Right atrium auricular region (tissue), 2 donors: ENCODE data around the gene POLR1E. TPM values are rescaled to one million over a fixed set of nuclear protein-coding genes. Genes with fewer than 3 reads are reported as not detected.

Experiments used
- DNase-seq: peaks from one replicate; pipeline ENCODE4 v3.0.0-alpha.2; 2019; ENCODE audit warnings: low spot score
- H3K27ac ChIP-seq, 2 donors: fragments of 200-600 bp; sonication (generic); 1 replicate in 1 of 2; 2 replicates in 1 of 2; pipeline ENCODE4 v1.5.1; 2016 to 2019
- H3K27me3 ChIP-seq, 2 donors: fragments of 200-600 bp; sonication (generic); one replicate each; pipeline versions ENCODE4 v1.5.1 to v1.6.0; 2017 to 2019
- H3K36me3 ChIP-seq: fragments of 200-600 bp; sonication (generic); one replicate; pipeline ENCODE4 v1.5.1; 2016
- H3K4me1 ChIP-seq, 2 donors: fragments of 200-600 bp; sonication (generic); one replicate each; pipeline versions ENCODE4 v1.5.1 to v1.6.0; 2017 to 2019
- H3K4me3 ChIP-seq, 2 donors: fragments of 200-600 bp; sonication (generic); 1 replicate in 1 of 2; 2 replicates in 1 of 2; pipeline ENCODE4 v1.5.1; 2017 to 2019; ENCODE audit warnings: mild to moderate bottlenecking in 1 of 2, moderate library complexity in 1 of 2
- H3K9me3 ChIP-seq, 2 donors: fragments of 200-600 bp; sonication (generic); one replicate each; pipeline ENCODE4 v1.5.1; 2019
- CTCF ChIP-seq, 2 donors: fragments of 200-600 bp; sonication (generic); IDR thresholded peaks; one replicate each; pipeline ENCODE4 v1.5.1; 2019; ENCODE audit warnings: antibody characterized with exemption in 2 of 2
- total RNA-seq, 2 donors: library from RNA; depleted of rRNA; stranded (reverse); fragments of >200 nt; gene quantifications; one replicate each; pipeline ENCODE4 v1.1.0, GENCODE V29; 2016

The POLR1E gene
- total RNA-seq, 2 donors from 2014 or later, result 9.6 to 13.3 TPM

- H3K27me3 ChIP-seq, result no peaks in the 10 kb centered on the region
- no peak for DNase-seq
- peaks cover 0 to 13% of the 10 kb centered on the region in 2 donors for H3K4me1 ChIP-seq
- H3K27ac ChIP-seq, result no peak overlapping the region
- H3K9me3 ChIP-seq, result no peaks in the 10 kb centered on the region
- no peak for TF ChIP-seq CTCF (IDR thresholded peaks at IDR 0.05)
- no peak overlapping the region for H3K4me3 ChIP-seq
- H3K36me3 ChIP-seq, result peaks cover 54% of the 10 kb centered on the region
Measured at GRCh38 chr9:37441776-37442370, 43.9 kb upstream of the POLR1E start.

- DNase-seq, result no peak
- peaks cover 49% of the 10 kb centered on the region for H3K36me3 ChIP-seq
- H3K27ac ChIP-seq, result no peak overlapping the region
Measured at GRCh38 chr9:37442556-37442955, 43.2 kb upstream of the POLR1E start.

GRCh38 chr9:37443566-37443965 is 42.2 kb upstream of the POLR1E start:
- Histone ChIP-seq H3K9me3 (no peaks in the 10 kb centered on the region), H3K4me3 (no peak overlapping the region), H3K36me3 (peaks cover 39% of the 10 kb centered on the region), H3K27ac (no peak overlapping the region), H3K27me3 (no peaks in the 10 kb centered on the region), H3K4me1 (no peaks in the 10 kb centered on the region)
- DNase-seq, result no peak
- no peak for TF ChIP-seq CTCF (IDR thresholded peaks at IDR 0.05)

More at GRCh38 chr9:37442556-37442955, 43.2 kb upstream of the POLR1E start:
- peaks cover 0 to 6% of the 10 kb centered on the region in 2 donors for H3K4me1 ChIP-seq
- no peak overlapping the region for H3K4me3 ChIP-seq
- no peaks in the 10 kb centered on the region for H3K27me3 ChIP-seq
- no peak for TF ChIP-seq CTCF (IDR thresholded peaks at IDR 0.05)
- no peaks in the 10 kb centered on the region for H3K9me3 ChIP-seq

GRCh38 chr9:37444890-37445289 is 40.9 kb upstream of the POLR1E start:
- no peaks in the 10 kb centered on the region for H3K27me3 ChIP-seq
- no peak overlapping the region for H3K4me3 ChIP-seq
- no peak overlapping the region for H3K27ac ChIP-seq
- H3K9me3 ChIP-seq, result no peaks in the 10 kb centered on the region
- TF ChIP-seq CTCF (IDR thresholded peaks at IDR 0.05), result no peak
- DNase-seq, result no peak
- H3K36me3 ChIP-seq, result peaks cover 26% of the 10 kb centered on the region
- H3K4me1 ChIP-seq, result no peaks in the 10 kb centered on the region

GRCh38 chr9:37445832-37446231 is 39.9 kb upstream of the POLR1E start:
- no peak for DNase-seq
- H3K36me3 ChIP-seq, result peaks cover 17% of the 10 kb centered on the region
- no peak for TF ChIP-seq CTCF (IDR thresholded peaks at IDR 0.05)

GRCh38 chr9:37446401-37446800 is 39.3 kb upstream of the POLR1E start:
- Histone ChIP-seq H3K4me1 (no peaks in the 10 kb centered on the region), H3K27ac (no peak overlapping the region), H3K36me3 (peaks cover 11% of the 10 kb centered on the region), H3K4me3 (no peak overlapping the region), H3K9me3 (no peaks in the 10 kb centered on the region), H3K27me3 (no peaks in the 10 kb centered on the region)
- DNase-seq, result no peak
- TF ChIP-seq CTCF (IDR thresholded peaks at IDR 0.05), result no peak

More at GRCh38 chr9:37445832-37446231, 39.9 kb upstream of the POLR1E start:
- H3K4me3 ChIP-seq, result no peak overlapping the region
- no peaks in the 10 kb centered on the region for H3K9me3 ChIP-seq
- no peaks in the 10 kb centered on the region for H3K27me3 ChIP-seq
- no peaks in the 10 kb centered on the region for H3K4me1 ChIP-seq
- no peak overlapping the region for H3K27ac ChIP-seq
